K562 (cell line): Measurements from ENCODE around the gene PNMT. TPM values are rescaled to one million over a fixed set of nuclear protein-coding genes. Genes with fewer than 3 reads are reported as not detected.

Experiments
- ATAC-seq: fragments of 200-7000 bp; cut with Tn5 transposase; 3 replicates; pipeline ENCODE4 v1.9.1; 2020; ENCODE audit warnings: moderate library complexity
- BruUV-seq: library from RNA; stranded (reverse); fragments of 400-500 nt; replicated peaks from 2 replicates; lab custom pipeline; 2021; lab: Mats Ljungman, UMichigan
- CTCF ChIA-PET: fragments of 300-600 bp; formaldehyde crosslinking; extraction: SDS; loops from one replicate; lab custom pipeline; 2021; ENCODE audit warnings: low intra/inter-chr PET ratio; lab: Yijun Ruan, JAX
- POLR2A ChIA-PET: fragments of 300-600, 350-650 bp; sonication (Branson Sonifier 250); formaldehyde crosslinking; extraction: SDS; loops from one replicate; lab custom pipeline; 2021; ENCODE audit warnings: antibody characterized with exemption, inconsistent platforms; lab: Yijun Ruan, JAX
- DNase-seq, 4 experiments: peaks; one replicate each; pipeline versions ENCODE4 v3.0.0 to v3.0.0-alpha.2; 2011 to 2018; ENCODE audit warnings: low spot score in 3 of 4, mixed read lengths in 3 of 4; ENCODE audit errors: extremely low read depth in 1 of 4
- FAIRE-seq: peaks from 2 replicates; lab custom pipeline; 2011; peaks lifted over from hg19 to GRCh38; lab: Jason Lieb, UNC
- H2AFZ ChIP-seq: 2 replicates; pipeline ENCODE4 v1.6.0; 2011; ENCODE audit warnings: low read depth, low read length, control low read depth, inconsistent platforms
- H3K27ac ChIP-seq: fragments of 200-600 bp; 3 replicates; pipeline ENCODE4 v1.8.0; 2011; ENCODE audit warnings: low read depth, mild to moderate bottlenecking, control low read depth, inconsistent platforms, low read length, moderate library complexity, mixed read lengths; ENCODE audit errors: extremely low read depth
- H3K27me3 ChIP-seq, 2 experiments: fragments of 300-600 bp in 1 of 2; 2 replicates in 1 of 2; 3 replicates in 1 of 2; pipeline versions ENCODE4 v1.6.0 to v1.8.0; 2011; ENCODE audit warnings: inconsistent platforms in 2 of 2, low read length in 2 of 2, mild to moderate bottlenecking in 1 of 2, mixed read lengths in 1 of 2, moderate library complexity in 1 of 2; ENCODE audit not compliant: control insufficient read depth in 2 of 2, insufficient read depth in 2 of 2
- H3K36me3 ChIP-seq: fragments of 300-600 bp; 3 replicates; pipeline ENCODE4 v1.8.0; 2011; ENCODE audit warnings: mild to moderate bottlenecking, low read length, inconsistent platforms; ENCODE audit not compliant: control insufficient read depth, insufficient read depth
- H3K4me1 ChIP-seq, 2 experiments: fragments of 200-600 bp in 1 of 2; replicated peaks in 1 of 2; 2 replicates in 1 of 2; 3 replicates in 1 of 2; pipeline versions ENCODE4 v1.5.1 to v1.8.0; 2011; ENCODE audit warnings: inconsistent platforms in 2 of 2, low read length in 2 of 2, mild to moderate bottlenecking in 1 of 2, mixed read lengths in 1 of 2, moderate library complexity in 1 of 2; ENCODE audit not compliant: control insufficient read depth in 2 of 2, insufficient read depth in 2 of 2
- H3K4me2 ChIP-seq: 2 replicates; pipeline ENCODE4 v1.6.1; 2011; ENCODE audit warnings: low read length, control low read depth, inconsistent platforms, mixed read lengths; ENCODE audit not compliant: insufficient read depth
- H3K4me3 ChIP-seq: fragments of 200-600 bp; sonication (generic), shearing (Covaris generic); 2 replicates; pipeline ENCODE4 v1.5.1; 2016; ENCODE audit warnings: control low read depth, inconsistent platforms
- H3K79me2 ChIP-seq: fragments of 200-600 bp; 3 replicates; pipeline ENCODE4 v1.8.0; 2011; ENCODE audit warnings: low read length, inconsistent platforms; ENCODE audit not compliant: control insufficient read depth, insufficient read depth
- H3K9ac ChIP-seq, 2 experiments: 2 replicates each; pipeline versions ENCODE4 v1.6.0 to v1.6.1; 2011; ENCODE audit warnings: low read depth in 2 of 2, low read length in 2 of 2, control low read depth in 1 of 2, inconsistent platforms in 1 of 2, mild to moderate bottlenecking in 1 of 2, mixed read lengths in 1 of 2; ENCODE audit not compliant: insufficient read depth in 1 of 2
- H3K9me1 ChIP-seq: one replicate; pipeline ENCODE4 v1.6.0; 2011; ENCODE audit warnings: inconsistent platforms, mild to moderate bottlenecking, low read length, moderate library complexity; ENCODE audit not compliant: control insufficient read depth, insufficient read depth
- H3K9me3 ChIP-seq: replicated peaks from 2 replicates; pipeline ENCODE4 v1.5.1; 2011; ENCODE audit warnings: low read depth, low read length, inconsistent platforms; ENCODE audit not compliant: control insufficient read depth, insufficient read depth
- H4K20me1 ChIP-seq: replicated peaks from 2 replicates; pipeline ENCODE4 v1.6.1; 2011; ENCODE audit warnings: low read length, inconsistent platforms, mixed read lengths; ENCODE audit not compliant: control insufficient read depth, insufficient read depth
- CBFB ChIP-seq: sonication (generic); formaldehyde crosslinking; IDR thresholded peaks from 2 replicates; pipeline ENCODE4 v1.4.0; 2020; ENCODE audit warnings: mild to moderate bottlenecking, missing genetic modification reagents
- CHD2 ChIP-seq: IDR thresholded peaks from 2 replicates; pipeline ENCODE4 v1.6.1; 2011; ENCODE audit warnings: low read depth, low read length
- PTRF ChIP-seq: fragments of 450-650 bp; IDR thresholded peaks from 2 replicates; pipeline ENCODE4 v1.6.1; 2016; ENCODE audit warnings: mild to moderate bottlenecking, missing genetic modification characterization, missing compliant biosample characterization
- TAF7 ChIP-seq: fragments of 450-650 bp; IDR thresholded peaks from 2 replicates; pipeline ENCODE4 v1.6.1; 2016; ENCODE audit warnings: missing genetic modification characterization, missing compliant biosample characterization
- ZFX ChIP-seq: sonication (generic); formaldehyde crosslinking; IDR thresholded peaks from 2 replicates; pipeline ENCODE4 v1.8.0; 2022; ENCODE audit warnings: mild to moderate bottlenecking, missing genetic modification reagents, moderate library complexity
- ZNF431 ChIP-seq: sonication (generic); formaldehyde crosslinking; IDR thresholded peaks from 2 replicates; pipeline ENCODE4 v1.8.0; 2022; ENCODE audit warnings: mild to moderate bottlenecking, missing genetic modification reagents
- ZZZ3 ChIP-seq: fragments of 450-650 bp; IDR thresholded peaks from 2 replicates; pipeline ENCODE4 v1.6.1; 2016; ENCODE audit warnings: antibody characterized with exemption, mild to moderate bottlenecking, moderate library complexity
- WGBS: fragments of 100-300 bp; shearing (Covaris generic); methylation state at CpG from one replicate; pipeline ENCODE4 v1.1.6; 2016; ENCODE audit warnings: low coverage, mixed read lengths; ENCODE audit not compliant: insufficient coverage; ENCODE audit errors: missing lambda C conversion rate; 5-methylcytosine and 5-hydroxymethylcytosine counted together
- in situ Hi-C: fragments of 300-500 bp; cut with MboI; formaldehyde crosslinking; loops from 4 replicates; pipeline ENCODE4 v1.15.0; 2018; ENCODE audit warnings: inconsistent platforms, mixed read lengths
- intact Hi-C: fragments of 100-400 bp; cut with micrococcal nuclease; formaldehyde crosslinking; loops from 2 replicates; pipeline ENCODE4 v1.14.2; 2022
- polyA plus RNA-seq, 8 experiments: library from polyadenylated mRNA; depleted of rRNA in 4 of 8; stranded (reverse) in 5 of 8; unstranded in 3 of 8; fragments of >200 nt; fragmentation: Nextera tagmentation in 2 of 8; fragmentation: Illumina TruSeq in 1 of 8; extraction: Ambion mirVana in 2 of 8; extraction: Trizol in 1 of 8; gene quantifications; 2 replicates each; pipeline versions ENCODE4 v1.2.1 to v1.2.3, GENCODE V29; 2011 to 2014; ENCODE audit warnings: inconsistent platforms in 1 of 8, missing spikeins in 1 of 8
- total RNA-seq, 7 experiments: library from RNA; depleted of rRNA in 6 of 7; stranded (reverse); fragments of >200 nt in 6 of 7; fragmentation: Illumina TruSeq in 2 of 7; extraction: Trizol in 2 of 7; gene quantifications; 2 replicates each; pipeline versions ENCODE4 v1.2.1 to v1.2.3, GENCODE V29; 2011 to 2021; ENCODE audit warnings: low replicate concordance in 1 of 7
- TF ChIP-seq, protein P1 (sequence below): fragments of 450-650 bp; formaldehyde crosslinking; IDR thresholded peaks from 2 replicates; pipeline ENCODE4 v1.4.0; 2022; ENCODE audit warnings: missing genetic modification characterization
- TF ChIP-seq, protein P2 (sequence below): fragments of 450-650 bp; IDR thresholded peaks from one replicate; pipeline ENCODE4 v1.6.1; 2018; ENCODE audit warnings: mild to moderate bottlenecking, moderate library complexity; ENCODE audit not compliant: partially characterized antibody
- TF ChIP-seq, protein P3 (sequence below): sonication (generic); formaldehyde crosslinking; IDR thresholded peaks from 2 replicates; pipeline ENCODE4 v1.8.0; 2022; ENCODE audit warnings: mild to moderate bottlenecking, missing genetic modification reagents
- TF ChIP-seq, protein P4 (sequence below): IDR thresholded peaks from 3 replicates; pipeline ENCODE4 v1.6.1; 2011; ENCODE audit warnings: borderline replicate concordance, mild to moderate bottlenecking; ENCODE audit not compliant: insufficient read length, insufficient read depth
- TF ChIP-seq, protein P5 (sequence below): IDR thresholded peaks from 2 replicates; pipeline ENCODE4 v1.6.1; 2016; ENCODE audit warnings: missing genetic modification characterization, missing compliant biosample characterization

The PNMT gene
- total and polyA plus RNA-seq, 9 of the 15 experiments (the other 6 are each of a cell fraction or from before 2014, with no cell fraction given) = 0.55 to 18.1 (median 5.8) TPM

DNA sequence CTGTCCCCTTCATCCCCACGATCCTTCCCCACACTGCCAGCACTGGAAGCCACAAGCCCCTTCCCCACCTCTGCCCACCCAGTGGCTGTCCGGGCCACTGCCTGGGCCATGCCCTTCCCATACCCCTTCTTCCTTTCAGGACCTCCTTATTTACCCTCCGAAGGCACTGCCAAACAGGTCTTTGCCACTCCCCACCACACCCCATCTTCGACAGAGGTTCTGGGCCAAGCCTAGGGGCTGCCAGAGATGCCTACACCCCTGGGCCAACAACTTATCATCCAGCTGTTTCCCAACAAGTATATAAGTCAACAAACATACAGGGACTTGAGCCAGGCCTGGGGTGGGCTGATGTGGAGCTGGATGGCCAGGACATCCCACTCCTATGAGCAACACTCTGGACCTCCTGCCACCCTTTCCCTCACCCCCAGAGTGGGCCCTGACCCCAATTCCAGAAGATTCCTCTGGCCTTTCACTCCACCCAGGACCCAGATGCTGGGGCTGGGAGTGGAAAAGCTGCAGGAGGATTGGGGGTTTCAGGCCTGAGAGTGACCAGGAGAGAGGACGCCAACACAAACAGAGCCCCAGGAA lies 43.0 kb upstream of the PNMT start:
- H3K9me3 ChIP-seq = no peaks in the 10 kb centered on the region
- peaks cover 3 to 49% of the 10 kb centered on the region in 2 experiments; a peak in 2 of 5 replicates for H3K4me1 ChIP-seq
- ATAC-seq (no peak), FAIRE-seq (no peak), DNase-seq (no peak)
- H3K4me2 ChIP-seq = no peak overlapping the region
- no peaks in the 10 kb centered on the region for H3K36me3 ChIP-seq
- BruUV-seq = no TSS peak
- intact Hi-C loops = no loop called here
- H3K9me1 ChIP-seq = no peaks in the 10 kb centered on the region
- no peak overlapping the region for H3K4me3 ChIP-seq
- in situ Hi-C loops = no loop called here
- peaks cover 0 to 11% of the 10 kb centered on the region in 2 experiments; a peak in 2 of 5 replicates for H3K27me3 ChIP-seq
- no peaks in the 10 kb centered on the region for H3K79me2 ChIP-seq
- H2AFZ ChIP-seq = no peak overlapping the region
- no peak overlapping the region for H3K27ac ChIP-seq
- WGBS = 25% methylated on average over 5 of the region's 5 CpGs
- no peaks in the 10 kb centered on the region for H4K20me1 ChIP-seq
- no peak overlapping the region for H3K9ac ChIP-seq
- ChIA-PET POLR2A (interaction anchor here (0.7 to 1.2 kb wide), 3 partner anchors 8 to 77 kb away, joined by 3 read pairs; no protein-coding TSS in a partner anchor), CTCF (interaction anchor here (0.7 to 4.3 kb wide), 2 partner anchors 77 to 126 kb away, joined by 3 to 34 read pairs; no protein-coding TSS in a partner anchor)
- TF ChIP-seq ZZZ3 = no peak
- no peak for TF ChIP-seq ZFX (CRISPR knock-in tag)
- TF ChIP-seq PTRF = no peak
- TF ChIP-seq CHD2 = no peak
- TF ChIP-seq, protein P1, sequence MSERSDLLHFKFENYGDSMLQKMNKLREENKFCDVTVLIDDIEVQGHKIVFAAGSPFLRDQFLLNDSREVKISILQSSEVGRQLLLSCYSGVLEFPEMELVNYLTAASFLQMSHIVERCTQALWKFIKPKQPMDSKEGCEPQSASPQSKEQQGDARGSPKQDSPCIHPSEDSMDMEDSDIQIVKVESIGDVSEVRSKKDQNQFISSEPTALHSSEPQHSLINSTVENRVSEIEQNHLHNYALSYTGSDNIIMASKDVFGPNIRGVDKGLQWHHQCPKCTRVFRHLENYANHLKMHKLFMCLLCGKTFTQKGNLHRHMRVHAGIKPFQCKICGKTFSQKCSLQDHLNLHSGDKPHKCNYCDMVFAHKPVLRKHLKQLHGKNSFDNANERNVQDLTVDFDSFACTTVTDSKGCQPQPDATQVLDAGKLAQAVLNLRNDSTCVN (CRISPR knock-in tag) = no peak
- TF ChIP-seq, protein P2, sequence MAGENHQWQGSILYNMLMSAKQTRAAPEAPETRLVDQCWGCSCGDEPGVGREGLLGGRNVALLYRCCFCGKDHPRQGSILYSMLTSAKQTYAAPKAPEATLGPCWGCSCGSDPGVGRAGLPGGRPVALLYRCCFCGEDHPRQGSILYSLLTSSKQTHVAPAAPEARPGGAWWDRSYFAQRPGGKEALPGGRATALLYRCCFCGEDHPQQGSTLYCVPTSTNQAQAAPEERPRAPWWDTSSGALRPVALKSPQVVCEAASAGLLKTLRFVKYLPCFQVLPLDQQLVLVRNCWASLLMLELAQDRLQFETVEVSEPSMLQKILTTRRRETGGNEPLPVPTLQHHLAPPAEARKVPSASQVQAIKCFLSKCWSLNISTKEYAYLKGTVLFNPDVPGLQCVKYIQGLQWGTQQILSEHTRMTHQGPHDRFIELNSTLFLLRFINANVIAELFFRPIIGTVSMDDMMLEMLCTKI = no peak
- TF ChIP-seq, protein P3, sequence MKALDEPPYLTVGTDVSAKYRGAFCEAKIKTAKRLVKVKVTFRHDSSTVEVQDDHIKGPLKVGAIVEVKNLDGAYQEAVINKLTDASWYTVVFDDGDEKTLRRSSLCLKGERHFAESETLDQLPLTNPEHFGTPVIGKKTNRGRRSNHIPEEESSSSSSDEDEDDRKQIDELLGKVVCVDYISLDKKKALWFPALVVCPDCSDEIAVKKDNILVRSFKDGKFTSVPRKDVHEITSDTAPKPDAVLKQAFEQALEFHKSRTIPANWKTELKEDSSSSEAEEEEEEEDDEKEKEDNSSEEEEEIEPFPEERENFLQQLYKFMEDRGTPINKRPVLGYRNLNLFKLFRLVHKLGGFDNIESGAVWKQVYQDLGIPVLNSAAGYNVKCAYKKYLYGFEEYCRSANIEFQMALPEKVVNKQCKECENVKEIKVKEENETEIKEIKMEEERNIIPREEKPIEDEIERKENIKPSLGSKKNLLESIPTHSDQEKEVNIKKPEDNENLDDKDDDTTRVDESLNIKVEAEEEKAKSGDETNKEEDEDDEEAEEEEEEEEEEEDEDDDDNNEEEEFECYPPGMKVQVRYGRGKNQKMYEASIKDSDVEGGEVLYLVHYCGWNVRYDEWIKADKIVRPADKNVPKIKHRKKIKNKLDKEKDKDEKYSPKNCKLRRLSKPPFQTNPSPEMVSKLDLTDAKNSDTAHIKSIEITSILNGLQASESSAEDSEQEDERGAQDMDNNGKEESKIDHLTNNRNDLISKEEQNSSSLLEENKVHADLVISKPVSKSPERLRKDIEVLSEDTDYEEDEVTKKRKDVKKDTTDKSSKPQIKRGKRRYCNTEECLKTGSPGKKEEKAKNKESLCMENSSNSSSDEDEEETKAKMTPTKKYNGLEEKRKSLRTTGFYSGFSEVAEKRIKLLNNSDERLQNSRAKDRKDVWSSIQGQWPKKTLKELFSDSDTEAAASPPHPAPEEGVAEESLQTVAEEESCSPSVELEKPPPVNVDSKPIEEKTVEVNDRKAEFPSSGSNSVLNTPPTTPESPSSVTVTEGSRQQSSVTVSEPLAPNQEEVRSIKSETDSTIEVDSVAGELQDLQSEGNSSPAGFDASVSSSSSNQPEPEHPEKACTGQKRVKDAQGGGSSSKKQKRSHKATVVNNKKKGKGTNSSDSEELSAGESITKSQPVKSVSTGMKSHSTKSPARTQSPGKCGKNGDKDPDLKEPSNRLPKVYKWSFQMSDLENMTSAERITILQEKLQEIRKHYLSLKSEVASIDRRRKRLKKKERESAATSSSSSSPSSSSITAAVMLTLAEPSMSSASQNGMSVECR = no peak
- no peak for TF ChIP-seq ZNF431 (CRISPR knock-in tag)
- no peak for TF ChIP-seq TAF7 (tag)
- TF ChIP-seq, protein P4, sequence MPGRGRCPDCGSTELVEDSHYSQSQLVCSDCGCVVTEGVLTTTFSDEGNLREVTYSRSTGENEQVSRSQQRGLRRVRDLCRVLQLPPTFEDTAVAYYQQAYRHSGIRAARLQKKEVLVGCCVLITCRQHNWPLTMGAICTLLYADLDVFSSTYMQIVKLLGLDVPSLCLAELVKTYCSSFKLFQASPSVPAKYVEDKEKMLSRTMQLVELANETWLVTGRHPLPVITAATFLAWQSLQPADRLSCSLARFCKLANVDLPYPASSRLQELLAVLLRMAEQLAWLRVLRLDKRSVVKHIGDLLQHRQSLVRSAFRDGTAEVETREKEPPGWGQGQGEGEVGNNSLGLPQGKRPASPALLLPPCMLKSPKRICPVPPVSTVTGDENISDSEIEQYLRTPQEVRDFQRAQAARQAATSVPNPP = no peak
- TF ChIP-seq, protein P5, sequence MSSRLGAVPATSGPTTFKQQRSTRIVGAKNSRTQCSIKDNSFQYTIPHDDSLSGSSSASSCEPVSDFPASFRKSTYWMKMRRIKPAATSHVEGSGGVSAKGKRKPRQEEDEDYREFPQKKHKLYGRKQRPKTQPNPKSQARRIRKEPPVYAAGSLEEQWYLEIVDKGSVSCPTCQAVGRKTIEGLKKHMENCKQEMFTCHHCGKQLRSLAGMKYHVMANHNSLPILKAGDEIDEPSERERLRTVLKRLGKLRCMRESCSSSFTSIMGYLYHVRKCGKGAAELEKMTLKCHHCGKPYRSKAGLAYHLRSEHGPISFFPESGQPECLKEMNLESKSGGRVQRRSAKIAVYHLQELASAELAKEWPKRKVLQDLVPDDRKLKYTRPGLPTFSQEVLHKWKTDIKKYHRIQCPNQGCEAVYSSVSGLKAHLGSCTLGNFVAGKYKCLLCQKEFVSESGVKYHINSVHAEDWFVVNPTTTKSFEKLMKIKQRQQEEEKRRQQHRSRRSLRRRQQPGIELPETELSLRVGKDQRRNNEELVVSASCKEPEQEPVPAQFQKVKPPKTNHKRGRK = no peak
- no peak for TF ChIP-seq CBFB
